HPDE6-E6E7 (cell line): ENCODE results near the gene HECTD1.
"Not testable (repeated sequence)": the region's sequence is repeated elsewhere in the genome, so short reads cannot be mapped to it uniquely, and the experiment has no call there.

Experiments used
- DNase-seq: peaks from one replicate; pipeline ENCODE4 v3.0.0; 2011; ENCODE audit warnings: missing footprints; ENCODE audit errors: extremely low spot score

The HECTD1 gene

GRCh38 chr14:31052905-31053586 lies 154.5 kb downstream of the HECTD1 start:
- not testable (repeated sequence) for DNase-seq

GRCh38 chr14:31051511-31051910 lies 156.1 kb downstream of the HECTD1 start:
- no peak for DNase-seq

- no peak for DNase-seq
These were observed 156.6 kb downstream of the HECTD1 start for GRCh38 chr14:31051023-31051422.
